ENCODE data around the gene RABL6.
"Not testable (repeated sequence)": the region's sequence is repeated elsewhere in the genome, so short reads cannot be mapped to it uniquely, and the experiment has no call there.

The RABL6 gene

DNA sequence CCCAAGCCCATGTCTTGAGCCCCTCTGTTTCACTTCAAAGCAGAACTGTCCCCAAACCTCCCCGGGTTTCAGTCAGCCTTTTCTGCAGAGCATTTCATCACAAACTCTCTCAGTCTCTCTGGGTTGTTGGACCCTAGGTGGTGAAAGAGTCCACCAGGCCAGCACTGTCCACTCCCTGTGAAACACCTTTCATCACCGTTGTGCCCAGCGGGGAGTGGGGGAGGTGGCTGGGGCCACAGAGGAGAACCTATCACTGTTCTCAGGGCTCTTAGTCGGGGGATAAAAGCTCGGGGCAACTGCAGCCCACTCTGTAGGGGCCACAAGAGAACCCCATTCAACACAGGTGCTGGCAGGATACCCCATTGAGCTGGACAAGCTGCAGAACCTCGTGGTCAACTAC lies 5.4 kb upstream of the RABL6 start:
- FAIRE-seq (no peak), DNase-seq (ENCODE audit: insufficient read length, low spot score) (no peak)
- TF ChIP-seq, protein P1, sequence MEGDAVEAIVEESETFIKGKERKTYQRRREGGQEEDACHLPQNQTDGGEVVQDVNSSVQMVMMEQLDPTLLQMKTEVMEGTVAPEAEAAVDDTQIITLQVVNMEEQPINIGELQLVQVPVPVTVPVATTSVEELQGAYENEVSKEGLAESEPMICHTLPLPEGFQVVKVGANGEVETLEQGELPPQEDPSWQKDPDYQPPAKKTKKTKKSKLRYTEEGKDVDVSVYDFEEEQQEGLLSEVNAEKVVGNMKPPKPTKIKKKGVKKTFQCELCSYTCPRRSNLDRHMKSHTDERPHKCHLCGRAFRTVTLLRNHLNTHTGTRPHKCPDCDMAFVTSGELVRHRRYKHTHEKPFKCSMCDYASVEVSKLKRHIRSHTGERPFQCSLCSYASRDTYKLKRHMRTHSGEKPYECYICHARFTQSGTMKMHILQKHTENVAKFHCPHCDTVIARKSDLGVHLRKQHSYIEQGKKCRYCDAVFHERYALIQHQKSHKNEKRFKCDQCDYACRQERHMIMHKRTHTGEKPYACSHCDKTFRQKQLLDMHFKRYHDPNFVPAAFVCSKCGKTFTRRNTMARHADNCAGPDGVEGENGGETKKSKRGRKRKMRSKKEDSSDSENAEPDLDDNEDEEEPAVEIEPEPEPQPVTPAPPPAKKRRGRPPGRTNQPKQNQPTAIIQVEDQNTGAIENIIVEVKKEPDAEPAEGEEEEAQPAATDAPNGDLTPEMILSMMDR (IDR thresholded peaks at IDR 0.05; ENCODE audit: insufficient read depth, missing control alignments) = no peak

DNA sequence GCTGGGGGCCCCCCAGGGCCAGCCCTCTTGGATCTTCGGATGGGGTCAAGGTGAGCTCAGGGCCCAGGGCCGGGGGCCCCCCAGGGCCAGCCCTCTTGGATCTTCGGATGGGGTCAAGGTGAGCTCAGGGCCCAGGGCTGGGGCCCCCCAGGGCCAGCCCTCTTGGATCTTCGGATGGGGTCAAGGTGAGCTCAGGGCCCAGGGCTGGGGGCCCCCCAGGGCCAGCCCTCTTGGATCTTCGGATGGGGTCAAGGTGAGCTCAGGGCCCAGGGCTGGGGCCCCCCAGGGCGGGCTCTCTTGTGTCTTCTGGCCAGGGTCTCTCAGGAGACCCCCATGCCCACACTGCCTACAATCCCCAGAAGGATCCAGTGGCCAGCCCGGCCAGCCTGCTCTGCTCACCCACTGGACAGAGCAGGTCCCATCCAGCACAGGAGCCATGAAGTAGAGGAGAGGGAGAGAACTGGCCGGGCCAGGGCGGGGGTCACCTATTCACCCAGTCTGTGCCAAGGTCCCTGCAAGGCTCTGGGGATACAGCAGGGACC lies 4.7 kb upstream of the RABL6 start:
- FAIRE-seq; DNase-seq (ENCODE audit: insufficient read length, low spot score): not testable (repeated sequence)

DNA sequence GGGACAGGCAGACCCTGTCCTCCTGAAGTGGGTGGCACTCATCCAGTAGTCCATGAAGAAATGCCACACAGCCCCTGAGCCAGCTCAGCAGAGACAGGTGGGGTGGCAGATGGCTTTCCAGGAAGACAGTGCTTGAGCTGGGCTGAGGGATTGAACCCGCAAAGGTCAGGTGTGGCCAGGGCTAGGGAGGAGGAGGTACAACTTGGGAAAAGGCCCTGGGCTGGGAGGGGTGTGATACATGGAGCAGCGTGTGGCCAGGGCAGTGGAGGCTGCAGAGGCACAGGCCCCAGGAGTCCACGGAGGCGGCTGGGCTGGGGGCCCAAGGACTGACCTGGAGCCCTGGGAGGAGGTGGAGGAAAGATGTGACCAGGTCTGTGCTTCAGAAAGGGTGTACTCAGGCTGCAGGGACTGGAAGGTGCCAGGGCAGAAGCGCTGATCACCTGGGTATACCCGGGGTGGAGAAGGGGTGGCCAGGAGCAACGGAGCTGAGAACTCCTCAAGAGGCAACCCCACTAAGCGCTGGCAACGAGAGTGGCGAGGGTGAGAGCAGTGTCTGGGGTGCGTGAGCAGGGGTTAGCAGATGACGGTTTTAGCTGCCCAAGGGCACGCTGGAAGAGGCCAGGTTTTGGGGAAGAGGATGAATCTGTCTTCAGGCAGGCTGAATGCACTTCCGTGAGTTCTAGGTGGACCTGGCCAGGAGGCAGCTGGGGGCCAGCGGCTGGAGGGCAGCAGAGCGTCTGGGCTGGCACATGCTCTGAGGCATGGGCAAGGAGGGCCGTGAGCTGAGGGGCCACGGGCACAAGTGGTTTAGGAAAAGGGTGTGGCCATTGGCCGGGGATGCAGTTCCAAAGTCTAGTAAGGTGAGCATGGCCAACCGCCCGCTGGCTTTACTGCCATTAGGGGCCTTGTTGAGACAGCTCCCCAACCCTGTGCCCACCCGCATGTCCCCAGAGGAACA lies 3.9 kb upstream of the RABL6 start:
- DNase-seq (ENCODE audit: insufficient read length, low spot score) (no peak), FAIRE-seq (no peak)
- TF ChIP-seq, protein P1 (IDR thresholded peaks at IDR 0.05; ENCODE audit: insufficient read depth, missing control alignments) = no peak

DNA sequence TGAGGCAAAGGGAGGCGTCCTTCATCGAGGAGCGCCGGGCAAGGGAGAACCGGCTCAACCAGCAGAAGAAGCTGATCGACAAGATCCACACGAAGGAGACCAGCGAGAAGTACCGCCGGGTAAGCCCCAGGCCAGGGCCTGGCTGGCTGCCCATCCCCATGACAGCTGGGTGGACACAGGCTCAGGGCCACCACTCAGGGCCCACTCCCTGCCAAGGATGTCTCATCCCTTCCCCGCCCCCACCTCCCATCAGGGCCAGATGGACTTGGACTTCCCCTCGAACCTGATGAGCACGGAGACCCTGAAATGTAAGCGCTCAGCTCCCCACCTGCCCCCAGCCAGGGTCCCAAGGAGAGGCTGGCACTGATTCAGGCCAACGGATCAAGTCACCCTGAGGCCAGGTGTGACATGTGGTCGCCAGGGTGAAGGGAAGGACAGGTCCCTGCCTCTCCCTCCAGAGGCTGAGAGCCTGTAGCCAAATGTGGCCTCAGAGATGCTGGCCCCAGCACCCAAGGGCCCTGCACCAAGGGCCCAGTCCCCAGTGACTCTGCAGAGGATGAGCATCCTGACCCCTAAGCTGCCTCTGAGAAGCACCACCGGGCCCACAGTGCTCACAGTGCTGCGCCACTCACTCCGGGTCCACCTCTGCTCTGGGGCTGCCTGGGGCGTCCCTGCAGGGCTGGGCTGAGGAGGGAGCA lies 3.1 kb upstream of the RABL6 start:
- TF ChIP-seq, protein P1 (IDR thresholded peaks at IDR 0.05; ENCODE audit: insufficient read depth, missing control alignments) = no peak
- no peak for FAIRE-seq
- DNase-seq (ENCODE audit: insufficient read length, low spot score) = no peak

DNA sequence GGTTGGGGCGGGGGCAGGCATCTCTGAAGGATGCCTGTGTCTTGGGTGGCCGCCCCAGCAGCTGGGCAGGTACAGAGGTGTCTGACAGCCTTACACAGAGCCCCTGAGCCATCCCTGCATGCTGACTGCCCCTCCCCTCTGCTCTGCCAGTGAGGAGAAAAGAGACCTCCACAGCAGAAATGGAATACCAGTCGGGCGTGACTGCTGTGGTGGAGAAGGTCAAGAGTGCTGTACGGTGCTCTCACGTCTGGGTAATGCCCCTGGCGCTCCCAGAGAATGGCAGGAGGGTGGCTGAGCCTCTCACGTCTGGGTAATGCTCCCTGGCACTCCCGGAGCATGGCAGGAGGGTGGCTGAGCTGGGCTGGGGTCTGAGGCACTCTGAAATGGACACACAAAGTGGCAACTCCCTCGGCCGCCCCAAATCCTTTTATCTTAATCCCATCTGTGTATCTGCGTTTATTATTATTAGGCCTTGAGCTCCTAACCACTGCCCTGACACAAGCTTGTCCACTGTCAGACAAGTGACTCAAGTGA lies 2.5 kb upstream of the RABL6 start:
- FAIRE-seq (no peak), DNase-seq (ENCODE audit: insufficient read length, low spot score) (no peak)
- TF ChIP-seq, protein P1 (IDR thresholded peaks at IDR 0.05; ENCODE audit: insufficient read depth, missing control alignments) = no peak

DNA sequence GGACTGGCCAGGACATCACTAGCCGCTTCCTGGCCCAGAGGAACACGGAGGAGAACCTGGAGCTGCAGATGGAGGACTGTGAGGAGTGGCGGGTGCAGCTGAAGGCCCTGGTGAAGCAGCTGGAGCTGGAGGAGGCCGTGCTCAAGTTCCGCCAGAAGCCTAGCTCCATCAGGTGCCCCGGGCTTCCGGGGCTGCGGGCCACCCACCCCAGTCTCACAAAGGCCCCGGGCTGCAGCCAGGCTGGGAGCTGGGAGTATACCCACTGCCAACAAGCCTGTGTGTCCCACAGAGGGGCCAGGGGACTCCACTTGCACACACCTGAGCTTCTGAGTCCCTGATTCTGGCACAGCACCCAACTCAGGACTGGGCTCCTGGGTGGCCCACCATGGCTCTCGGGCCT lies 1.7 kb upstream of the RABL6 start:
- DNase-seq (ENCODE audit: insufficient read length, low spot score) = no peak
- TF ChIP-seq, protein P1 (IDR thresholded peaks at IDR 0.05; ENCODE audit: insufficient read depth, missing control alignments) = no peak
- no peak for FAIRE-seq

DNA sequence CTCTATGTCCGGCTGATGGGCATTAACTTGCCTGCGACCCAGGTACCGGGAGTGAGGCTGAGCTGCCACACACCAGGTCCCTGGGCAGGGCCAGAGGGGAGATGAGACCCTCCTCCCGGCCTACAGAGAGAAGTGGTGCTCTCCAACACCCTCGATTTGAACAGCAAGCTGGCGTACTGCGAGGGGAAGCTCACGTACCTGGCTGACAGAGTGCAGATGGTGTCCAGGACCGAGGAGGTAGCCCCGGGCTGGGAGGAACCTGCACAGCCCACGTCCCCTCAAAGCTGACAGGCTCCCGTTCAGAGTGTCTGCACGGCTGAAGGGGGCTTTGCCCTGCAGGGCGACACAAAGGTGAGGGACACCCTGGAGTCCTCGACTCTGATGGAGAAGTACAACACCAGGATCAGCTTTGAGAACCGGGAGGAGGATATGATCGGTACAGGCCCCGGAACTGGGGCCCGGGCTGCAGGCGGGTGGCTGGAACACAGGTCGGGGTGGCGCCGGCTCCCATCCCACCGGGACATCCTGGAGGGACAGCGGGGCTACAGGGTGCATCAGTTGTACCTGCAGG lies 1.0 kb upstream of the RABL6 start:
- TF ChIP-seq, protein P1 (IDR thresholded peaks at IDR 0.05; ENCODE audit: insufficient read depth, missing control alignments) = no peak
- FAIRE-seq = no peak
- no peak for DNase-seq (ENCODE audit: insufficient read length, low spot score)

All from D721Med (cell line).